NCI-H1694 (cell line): ENCODE results near the gene RAB37.
A peak's percentile ranks its signal among the peaks of the same experiment; 100 is the strongest.

Experiments used
- DNase-seq: peaks from one replicate; lab custom pipeline; 2025; lab: John Stamatoyannopoulos, UW

The RAB37 gene, protein sequence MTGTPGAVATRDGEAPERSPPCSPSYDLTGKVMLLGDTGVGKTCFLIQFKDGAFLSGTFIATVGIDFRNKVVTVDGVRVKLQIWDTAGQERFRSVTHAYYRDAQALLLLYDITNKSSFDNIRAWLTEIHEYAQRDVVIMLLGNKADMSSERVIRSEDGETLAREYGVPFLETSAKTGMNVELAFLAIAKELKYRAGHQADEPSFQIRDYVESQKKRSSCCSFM

DNA sequence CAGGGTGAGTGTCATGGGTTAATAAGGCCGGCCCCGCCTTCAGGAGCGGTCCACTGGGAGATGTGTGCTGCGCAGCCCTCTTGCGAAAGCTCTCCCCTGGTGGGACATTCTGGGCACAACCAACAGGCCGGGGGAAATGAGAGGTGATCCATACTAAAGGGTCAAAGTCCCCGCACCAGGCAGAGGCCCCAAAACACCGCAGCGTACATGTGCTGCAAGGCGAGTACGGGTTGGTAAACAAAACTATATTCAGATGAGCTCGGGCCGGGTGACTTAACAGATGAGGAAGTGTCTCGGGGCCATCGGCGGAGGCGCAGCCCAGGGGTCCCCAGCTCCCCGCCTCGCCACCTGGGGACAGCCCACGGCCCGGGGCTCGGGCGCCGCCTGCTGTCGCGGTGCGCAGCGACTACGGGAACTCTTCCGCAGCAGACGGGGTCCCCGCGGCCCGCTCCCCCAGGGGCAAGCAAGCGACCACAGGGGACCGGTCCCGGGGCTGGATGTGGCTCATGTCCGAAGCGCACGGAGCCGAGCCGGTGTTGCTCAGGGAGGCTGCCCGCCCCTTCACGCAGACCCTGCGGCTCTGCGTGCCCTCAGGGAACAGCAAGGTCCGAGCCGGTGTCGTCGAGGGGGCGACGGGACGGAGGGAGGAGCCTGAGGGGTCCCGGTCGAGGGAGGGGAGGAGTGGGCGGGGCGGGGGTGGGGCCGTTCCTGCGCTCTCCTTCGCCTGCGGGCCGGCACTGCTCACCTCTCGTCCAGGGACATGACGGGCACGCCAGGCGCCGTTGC, at the start of gene RAB37:
TSS of gene RAB37 (plus strand) at position 744 of the 786 bp plus-strand sequence. CDS start at position 761, 17 bp downstream.
- DNase-seq: peak; percentile 44

GRCh38 chr17:74687886-74688285, 49.2 kb upstream of the RAB37 start:
- DNase-seq: no peak

GRCh38 chr17:74690409-74690825, 46.6 kb upstream of the RAB37 start:
- no peak for DNase-seq

DNA sequence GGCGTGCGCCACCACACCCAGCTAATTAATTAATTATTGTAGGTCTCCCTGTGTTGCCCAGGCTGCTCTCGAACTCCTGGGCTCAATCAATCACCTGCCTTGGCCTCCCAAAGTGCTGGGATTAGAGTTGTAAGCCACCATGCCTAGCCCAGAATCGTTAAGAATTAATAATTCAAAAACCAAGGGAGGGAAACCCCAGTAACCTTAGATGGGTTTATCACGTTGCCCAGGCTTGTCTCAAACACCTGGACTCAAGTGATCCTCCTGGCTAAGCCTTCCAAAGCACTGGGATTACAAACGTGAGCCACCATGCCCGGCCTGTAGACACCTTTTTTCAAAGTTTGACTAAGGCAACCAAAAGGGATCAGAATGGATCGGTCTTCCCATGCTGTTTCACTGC, 45.9 kb upstream of the RAB37 start:
- no peak for DNase-seq

- DNase-seq: no peak
These were observed 43.0 kb upstream of the RAB37 start for GRCh38 chr17:74694081-74694480.

GRCh38 chr17:74695629-74696028, 41.4 kb upstream of the RAB37 start:
- no peak for DNase-seq

DNA sequence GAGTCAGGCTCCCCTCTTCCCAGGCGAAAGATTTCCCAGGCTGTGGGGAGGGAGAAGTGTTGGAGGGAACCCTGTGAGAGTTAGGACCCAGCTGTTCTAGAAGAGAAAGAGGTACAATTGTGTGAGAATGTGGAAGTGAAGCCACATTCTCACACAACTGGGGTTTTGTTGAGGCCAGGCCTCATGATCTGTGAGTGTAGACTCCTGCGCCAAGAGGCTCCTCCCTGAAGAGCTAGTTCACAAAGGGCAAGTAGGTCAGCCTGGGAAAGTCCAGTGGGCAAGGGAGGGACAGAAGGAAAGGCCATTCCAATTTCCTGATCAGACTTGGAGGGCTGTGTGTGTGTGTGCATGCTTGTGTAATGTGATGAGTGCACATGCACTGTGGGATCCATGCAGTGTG, 39.5 kb upstream of the RAB37 start:
- no peak for DNase-seq

DNA sequence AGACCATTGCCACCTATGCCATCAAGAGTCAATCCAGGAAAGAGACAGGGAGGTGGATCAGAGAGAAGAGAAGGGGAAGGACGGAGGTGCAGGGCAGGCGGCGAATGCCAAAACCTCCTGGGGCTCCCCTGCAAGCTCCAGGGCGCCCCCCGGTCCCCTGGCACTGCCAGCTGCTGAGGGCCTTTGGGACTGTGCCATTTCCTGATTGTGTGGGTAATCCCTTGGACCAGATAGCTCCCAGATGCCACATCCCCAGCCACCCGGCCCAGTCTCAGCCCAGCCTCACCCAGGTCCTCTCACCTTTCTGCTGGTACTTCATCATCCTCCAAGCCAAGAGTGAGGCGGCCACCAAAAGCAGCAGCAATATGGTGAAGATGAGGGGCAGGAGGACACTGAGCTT, 39.0 kb upstream of the RAB37 start:
- DNase-seq: no peak

DNA sequence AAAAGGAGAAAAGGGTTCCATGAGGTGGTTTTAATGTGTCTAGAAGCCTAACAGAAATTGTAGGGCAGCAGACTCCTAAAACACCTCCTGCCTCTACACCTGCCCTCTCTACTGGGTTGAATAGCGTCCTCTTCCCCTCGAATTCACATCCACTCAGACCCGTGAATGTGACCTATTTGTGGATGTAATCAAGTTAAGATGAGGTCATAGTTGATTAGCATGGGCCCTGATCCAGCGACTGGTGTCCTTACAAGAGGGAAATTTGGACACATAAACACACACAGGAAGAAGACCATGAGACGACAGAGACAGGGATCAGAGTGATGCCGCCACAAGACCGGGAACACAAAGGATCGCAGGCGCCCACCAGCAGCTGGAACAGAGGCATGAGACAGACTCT, 37.8 kb upstream of the RAB37 start:
- no peak for DNase-seq

GRCh38 chr17:74702116-74702871, 34.8 kb upstream of the RAB37 start:
- no peak for DNase-seq

DNA sequence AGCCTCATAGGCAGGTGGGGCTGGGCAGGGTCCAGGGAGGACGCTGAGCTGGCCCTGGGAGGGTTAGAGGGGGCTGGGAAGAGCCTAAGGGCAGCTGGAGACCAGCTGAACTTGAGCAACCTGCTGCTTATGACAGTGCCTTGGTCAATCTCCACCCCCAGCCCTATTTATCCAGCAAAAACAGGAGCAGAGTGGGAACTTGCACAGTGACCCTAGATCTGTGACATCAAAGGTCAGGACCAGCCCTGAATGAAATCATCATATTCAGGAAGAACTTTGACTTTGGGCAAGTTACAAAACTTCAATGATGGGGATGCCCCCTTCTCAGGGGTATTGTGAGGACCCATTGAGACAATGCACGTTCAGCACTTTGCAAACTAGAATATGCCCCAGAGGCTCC, 33.7 kb upstream of the RAB37 start:
- no peak for DNase-seq

DNA sequence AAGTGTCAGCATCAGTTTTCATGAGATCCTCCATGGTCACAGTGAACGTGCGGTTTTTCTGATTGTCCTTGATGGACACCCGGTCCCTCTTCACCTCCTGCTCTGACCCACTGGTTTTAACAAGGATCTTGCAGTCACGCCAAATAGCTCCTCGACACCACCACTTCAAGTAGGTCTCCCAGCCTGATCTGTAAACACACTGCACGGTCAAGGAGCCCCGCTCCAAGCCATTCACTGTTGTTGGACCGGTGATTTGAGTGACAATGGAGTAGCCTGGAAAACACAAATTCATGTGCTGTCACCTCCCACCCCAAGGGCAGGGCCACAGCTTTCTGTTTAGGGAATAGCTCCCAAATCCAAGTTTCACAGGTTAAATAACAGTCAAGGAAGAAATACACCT, 32.5 kb upstream of the RAB37 start:
- DNase-seq: no peak

DNA sequence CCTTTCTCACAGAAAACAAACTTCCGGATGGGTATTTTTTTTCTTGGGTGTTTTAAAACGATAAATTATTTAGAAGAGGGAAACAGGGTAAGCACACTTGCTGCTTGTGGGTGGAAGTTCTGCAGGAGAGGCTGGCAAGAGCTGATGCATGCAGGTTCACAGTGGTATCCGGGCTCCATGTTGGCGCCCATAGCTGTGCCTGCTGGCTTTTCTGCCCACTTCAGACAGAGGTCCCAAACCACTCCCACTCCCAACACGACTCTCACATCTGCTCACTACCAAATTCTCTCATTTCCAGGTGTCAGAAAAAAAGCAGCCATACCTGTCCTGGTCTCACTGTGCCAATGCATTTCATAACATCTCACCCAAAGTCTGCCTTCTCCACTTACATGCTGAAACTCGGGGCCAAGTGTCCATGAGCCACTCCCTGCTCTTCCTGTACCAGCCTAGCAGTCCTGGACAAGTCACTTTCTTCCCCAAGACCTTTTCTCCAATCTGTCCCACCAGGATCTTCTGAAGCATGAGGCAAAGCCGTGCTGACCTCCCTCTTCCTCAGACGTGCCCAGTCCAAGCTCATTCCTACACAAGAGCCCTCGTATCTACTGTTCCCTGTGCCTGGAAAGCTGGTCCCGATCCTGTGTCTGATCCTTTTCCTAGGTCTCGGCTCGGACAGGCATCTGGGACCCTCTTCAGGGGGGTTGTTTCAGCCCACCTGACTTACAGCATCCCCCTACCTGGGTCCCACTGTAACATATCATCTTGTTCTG, 25.8 kb upstream of the RAB37 start:
- no peak for DNase-seq

- no peak for DNase-seq
These were observed 24.8 kb upstream of the RAB37 start for GRCh38 chr17:74712301-74712700.

DNA sequence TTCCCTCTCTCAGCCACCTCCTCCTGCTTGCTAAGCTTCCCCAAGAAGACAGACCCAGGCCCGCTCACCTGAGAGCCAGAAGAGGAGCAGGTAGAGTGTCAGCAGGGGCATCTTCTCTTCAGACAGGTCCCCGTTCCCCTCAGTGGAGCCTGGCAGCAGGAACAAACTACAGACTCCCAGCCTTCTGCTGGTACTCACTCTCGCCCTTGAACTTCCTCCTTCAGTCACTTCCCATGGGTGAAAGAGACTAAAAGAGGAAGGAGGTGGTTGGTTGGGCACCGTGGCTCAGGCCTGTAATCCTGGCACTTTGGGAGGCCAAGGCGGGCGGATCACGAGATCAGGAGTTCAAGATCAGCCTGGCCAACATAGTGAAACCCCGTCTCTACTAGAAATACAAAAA, 24.3 kb upstream of the RAB37 start, which contains the start of gene CD300LF:
TSS of gene CD300LF (minus strand) at position 168 of the 400 bp plus-strand sequence. CDS start at position 111, 57 bp downstream.
- no peak for DNase-seq

DNA sequence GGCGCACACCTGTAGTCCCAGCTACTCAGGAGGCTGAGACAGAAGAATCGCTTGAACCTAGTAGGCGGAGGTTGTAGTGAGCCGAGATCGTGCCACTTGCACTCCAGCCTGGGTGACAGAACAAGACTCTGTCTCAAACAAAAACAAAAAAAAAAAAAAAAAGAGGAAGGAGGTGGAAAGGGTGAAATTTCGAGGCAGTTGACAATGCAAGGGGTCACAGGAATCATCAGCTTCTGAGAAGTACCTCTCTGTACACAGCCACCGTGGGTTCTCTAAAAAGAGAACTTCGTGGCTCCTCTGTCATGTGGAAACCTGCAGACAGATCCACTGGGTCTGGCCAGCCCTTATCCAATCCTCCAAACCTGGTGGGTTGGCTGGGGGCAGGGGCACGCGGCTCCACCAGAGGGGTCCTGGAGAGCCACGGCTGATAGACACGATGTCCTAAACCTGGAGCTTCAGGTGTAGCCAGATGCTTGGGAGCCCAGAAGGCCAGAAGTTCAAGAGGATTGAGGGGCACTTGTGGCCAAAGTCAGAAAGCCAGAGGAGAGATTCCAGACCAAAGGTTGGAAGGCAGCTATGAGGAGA, 23.8 kb upstream of the RAB37 start:
- DNase-seq: no peak

- DNase-seq: no peak
These were observed 21.9 kb upstream of the RAB37 start for GRCh38 chr17:74715144-74715543.

DNA sequence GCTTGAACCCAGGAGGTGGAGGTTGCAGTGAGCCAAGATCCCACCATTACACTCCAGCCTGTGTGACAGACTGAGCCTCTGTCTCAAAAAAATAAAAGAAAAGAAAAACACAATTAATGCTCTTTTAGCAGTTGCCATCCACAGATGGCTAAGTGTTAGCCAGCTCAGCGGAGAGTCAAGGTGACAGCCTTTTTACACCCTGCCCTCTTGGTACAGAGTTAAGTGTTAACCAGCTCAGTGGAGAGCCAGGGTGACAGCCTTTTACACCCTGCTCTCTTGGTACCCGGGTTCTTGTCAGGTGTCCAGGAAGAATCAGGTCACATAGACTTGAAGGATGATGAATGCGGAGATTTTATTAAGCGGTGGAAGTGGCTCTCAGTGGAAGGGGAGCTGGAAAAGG, 16.6 kb upstream of the RAB37 start:
- no peak for DNase-seq

DNA sequence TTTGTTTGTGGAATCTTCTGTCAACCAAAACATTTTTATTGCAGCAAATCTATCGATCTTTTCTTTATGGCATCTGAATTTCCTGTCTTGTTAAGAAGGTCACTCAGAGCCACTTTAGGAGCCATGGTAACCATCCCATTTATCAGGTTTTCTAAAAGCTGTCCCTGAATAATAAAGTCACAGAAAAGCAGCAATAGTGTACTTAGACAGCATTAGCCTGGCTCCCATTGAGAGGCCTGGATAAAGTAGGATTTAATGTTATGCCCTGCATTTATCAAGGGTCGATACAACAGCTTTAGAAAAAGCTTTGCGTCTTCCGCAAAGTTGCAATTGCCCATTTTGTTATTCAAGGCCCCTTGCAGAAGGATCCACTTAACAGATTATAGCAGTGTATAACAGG, 14.3 kb upstream of the RAB37 start:
- no peak for DNase-seq

- DNase-seq: no peak
These were observed 13.2 kb upstream of the RAB37 start for GRCh38 chr17:74723891-74724290.

GRCh38 chr17:74725111-74725510, 11.9 kb upstream of the RAB37 start:
- no peak for DNase-seq
